GM12878 (cell line): ENCODE results near the gene MARCHF9. TPM values are rescaled to one million over a fixed set of nuclear protein-coding genes. Genes with fewer than 3 reads are reported as not detected.

Experiments used
- ATAC-seq: fragments of 200-7000 bp; cut with Tn5 transposase; 3 replicates; pipeline ENCODE4 v1.9.1; 2020; ENCODE audit warnings: mild to moderate bottlenecking, moderate library complexity
- BruUV-seq: library from RNA; stranded (reverse); fragments of 400-500 nt; replicated peaks from 2 replicates; lab custom pipeline; 2021; lab: Mats Ljungman, UMichigan
- CTCF ChIA-PET: fragments of 300-600 bp; sonication (Branson Sonifier 250); formaldehyde crosslinking; extraction: SDS; loops from one replicate; lab custom pipeline; 2021; ENCODE audit warnings: inconsistent platforms; lab: Yijun Ruan, JAX
- POLR2A ChIA-PET: fragments of 350-600 bp; formaldehyde crosslinking; extraction: SDS; loops from one replicate; lab custom pipeline; 2021; ENCODE audit warnings: inconsistent platforms; lab: Charles Lee
- RAD21 ChIA-PET: fragments of 300-600 bp; sonication (Branson Sonifier 250); formaldehyde crosslinking; loops from one replicate; lab custom pipeline; 2023; ENCODE audit warnings: antibody characterized with exemption; ENCODE audit not compliant: unreplicated experiment; lab: Charles Lee
- SMC1A ChIA-PET: fragments of 300-600 bp; sonication (Branson Sonifier 250); formaldehyde crosslinking; loops from one replicate; lab custom pipeline; 2023; ENCODE audit not compliant: unreplicated experiment, uncharacterized antibody; lab: Charles Lee
- DNase-seq: peaks from one replicate; pipeline ENCODE4 v3.0.0-alpha.2; 2011; ENCODE audit warnings: low read depth, low spot score
- FAIRE-seq: peaks from 3 replicates; lab custom pipeline; 2011; peaks lifted over from hg19 to GRCh38; lab: Jason Lieb, UNC
- H2AFZ ChIP-seq: 2 replicates; pipeline ENCODE4 v1.6.0; 2011; ENCODE audit warnings: low read depth, low read length, control low read depth; ENCODE audit not compliant: control insufficient read depth
- H3K27ac ChIP-seq: 2 replicates; pipeline ENCODE4 v1.5.1; 2011; ENCODE audit warnings: control low read depth; ENCODE audit not compliant: control insufficient read depth, insufficient read depth
- H3K27me3 ChIP-seq, 2 experiments: replicated peaks in 1 of 2; 2 replicates each; pipeline versions ENCODE4 v1.6.0 to v1.6.1; 2011; ENCODE audit warnings: low read length in 1 of 2; ENCODE audit not compliant: control insufficient read depth in 2 of 2, insufficient read depth in 2 of 2
- H3K36me3 ChIP-seq, 2 experiments: 2 replicates each; pipeline ENCODE4 v1.5.1; 2011; ENCODE audit warnings: low read length in 1 of 2; ENCODE audit not compliant: control insufficient read depth in 2 of 2, insufficient read depth in 2 of 2
- H3K4me1 ChIP-seq: 2 replicates; pipeline ENCODE4 v1.6.1; 2011; ENCODE audit warnings: mild to moderate bottlenecking, low read length, moderate library complexity, mixed read lengths; ENCODE audit not compliant: control insufficient read depth, insufficient read depth
- H3K4me2 ChIP-seq: 2 replicates; pipeline ENCODE4 v1.6.0; 2011; ENCODE audit warnings: control low read depth; ENCODE audit not compliant: control insufficient read depth, insufficient read depth
- H3K4me3 ChIP-seq: fragments of 200-600 bp; sonication (generic); 2 replicates; pipeline ENCODE4 v1.5.1; 2016
- H3K79me2 ChIP-seq: 2 replicates; pipeline ENCODE4 v1.6.0; 2011; ENCODE audit warnings: low read length; ENCODE audit not compliant: control insufficient read depth, insufficient read depth
- H3K9ac ChIP-seq: 2 replicates; pipeline ENCODE4 v1.8.0; 2011; ENCODE audit warnings: low read length, control low read depth, mixed read lengths; ENCODE audit not compliant: control insufficient read depth, insufficient read depth
- H3K9me3 ChIP-seq: replicated peaks from 3 replicates; pipeline ENCODE4 v1.5.1; 2011; ENCODE audit warnings: mild to moderate bottlenecking, low read length; ENCODE audit not compliant: control insufficient read depth, insufficient read depth
- H4K20me1 ChIP-seq: 2 replicates; pipeline ENCODE4 v1.6.0; 2011; ENCODE audit not compliant: control insufficient read depth, insufficient read depth
- CHD2 ChIP-seq: IDR thresholded peaks from 2 replicates; pipeline ENCODE4 v1.6.1; 2011; ENCODE audit warnings: low read depth, low read length, improper control_type of control experiment, borderline replicate concordance
- CREB1 ChIP-seq: IDR thresholded peaks from 2 replicates; pipeline ENCODE4 v1.6.1; 2012; ENCODE audit warnings: low read depth, mild to moderate bottlenecking, inconsistent platforms
- CUX1 ChIP-seq: IDR thresholded peaks from 2 replicates; pipeline ENCODE4 v1.6.1; 2012; ENCODE audit warnings: improper control_type of control experiment, low read depth, low read length; ENCODE audit not compliant: insufficient replicate concordance
- IKZF2 ChIP-seq, 2 experiments: fragments of 450-650 bp; IDR thresholded peaks; 2 replicates each; pipeline ENCODE4 v1.6.1; 2017; ENCODE audit warnings: mild to moderate bottlenecking in 2 of 2, moderate library complexity in 2 of 2
- LARP7 ChIP-seq: fragments of 450-650 bp; IDR thresholded peaks from 2 replicates; pipeline ENCODE4 v1.6.1; 2017; ENCODE audit warnings: mild to moderate bottlenecking
- NFXL1 ChIP-seq: fragments of 450-650 bp; IDR thresholded peaks from 2 replicates; pipeline ENCODE4 v1.6.1; 2017; ENCODE audit warnings: antibody characterized with exemption, mild to moderate bottlenecking, borderline replicate concordance
- POLR2AphosphoS2 ChIP-seq: IDR thresholded peaks from 2 replicates; pipeline ENCODE4 v1.6.1; 2011; ENCODE audit warnings: low read depth, mild to moderate bottlenecking, low read length, improper control_type of control experiment, moderate library complexity
- POLR2AphosphoS5 ChIP-seq: IDR thresholded peaks from 2 replicates; pipeline ENCODE4 v1.6.1; 2011; ENCODE audit warnings: mild to moderate bottlenecking, low read length, inconsistent platforms
- SIN3A ChIP-seq: IDR thresholded peaks from 2 replicates; pipeline ENCODE4 v1.6.1; 2012; ENCODE audit warnings: low read depth, low read length, improper control_type of control experiment
- SKIL ChIP-seq: fragments of 450-650 bp; IDR thresholded peaks from 2 replicates; pipeline ENCODE4 v1.6.1; 2017; ENCODE audit warnings: mild to moderate bottlenecking, low read depth, inconsistent platforms; ENCODE audit not compliant: poor library complexity, severe bottlenecking
- SMAD1 ChIP-seq: fragments of 450-650 bp; IDR thresholded peaks from 2 replicates; pipeline ENCODE4 v1.6.1; 2018; ENCODE audit warnings: mild to moderate bottlenecking, low read depth; ENCODE audit not compliant: partially characterized antibody
- ZNF217 ChIP-seq: fragments of 450-650 bp; IDR thresholded peaks from 2 replicates; pipeline ENCODE4 v1.6.1; 2017; ENCODE audit warnings: antibody characterized with exemption, mild to moderate bottlenecking
- ZNF384 ChIP-seq: IDR thresholded peaks from 2 replicates; pipeline ENCODE4 v1.6.1; 2012; ENCODE audit warnings: low read depth, mild to moderate bottlenecking, low read length, improper control_type of control experiment, borderline replicate concordance
- WGBS: methylation state at CpG from one replicate; pipeline ENCODE4 v1.1.6; 2016; ENCODE audit warnings: low lambda C conversion rate; ENCODE audit not compliant: insufficient replicate concordance, insufficient coverage; ENCODE audit errors: missing lambda C conversion rate; 5-methylcytosine and 5-hydroxymethylcytosine counted together
- in situ Hi-C: fragments of 300-500 bp; cut with MboI; formaldehyde crosslinking; loops from 9 replicates; pipeline ENCODE4 v1.14.3; 2018; ENCODE audit warnings: mixed read lengths
- intact Hi-C: fragments of 100-400 bp; cut with micrococcal nuclease; formaldehyde crosslinking; loops from one replicate; pipeline ENCODE4 v1.14.2; 2022; ENCODE audit not compliant: unreplicated experiment
- polyA plus RNA-seq, 11 experiments: library from polyadenylated mRNA; depleted of rRNA in 4 of 11; unstranded in 6 of 11; stranded (reverse) in 5 of 11; fragments of >200 nt; fragmentation: Nextera tagmentation in 4 of 11; fragmentation: Illumina TruSeq in 1 of 11; extraction: Ambion mirVana in 4 of 11; extraction: Trizol in 1 of 11; gene quantifications; 1 replicate in 1 of 11; 2 replicates in 10 of 11; pipeline versions ENCODE4 v1.2.1 to v1.2.3, GENCODE V29; 2011 to 2016; ENCODE audit warnings: inconsistent platforms in 2 of 11, missing spikeins in 2 of 11, low read depth in 1 of 11
- total RNA-seq, 4 experiments: library from RNA; depleted of rRNA in 3 of 4; stranded (reverse); fragments of >200 nt in 3 of 4; fragmentation: Illumina TruSeq in 1 of 4; extraction: Trizol in 1 of 4; gene quantifications; 2 replicates each; pipeline versions ENCODE4 v1.2.1 to v1.2.3, GENCODE V29; 2013 to 2021
- TF ChIP-seq, protein P1 (sequence below): fragments of 450-650 bp; IDR thresholded peaks from 2 replicates; pipeline ENCODE4 v1.6.1; 2017; ENCODE audit warnings: low read depth, mild to moderate bottlenecking, moderate library complexity
- TF ChIP-seq, protein P2 (sequence below): IDR thresholded peaks from 2 replicates; pipeline ENCODE4 v1.6.1; 2011; ENCODE audit warnings: low read depth, mild to moderate bottlenecking, low read length, moderate library complexity, borderline replicate concordance; ENCODE audit errors: extremely low read depth

Gene MARCHF9
- total and polyA plus RNA-seq, 10 of the 15 experiments (the other 5 are each of a cell fraction or from before 2014, with no cell fraction given), result 2.4 to 29.3 (median 13.0) TPM

DNA sequence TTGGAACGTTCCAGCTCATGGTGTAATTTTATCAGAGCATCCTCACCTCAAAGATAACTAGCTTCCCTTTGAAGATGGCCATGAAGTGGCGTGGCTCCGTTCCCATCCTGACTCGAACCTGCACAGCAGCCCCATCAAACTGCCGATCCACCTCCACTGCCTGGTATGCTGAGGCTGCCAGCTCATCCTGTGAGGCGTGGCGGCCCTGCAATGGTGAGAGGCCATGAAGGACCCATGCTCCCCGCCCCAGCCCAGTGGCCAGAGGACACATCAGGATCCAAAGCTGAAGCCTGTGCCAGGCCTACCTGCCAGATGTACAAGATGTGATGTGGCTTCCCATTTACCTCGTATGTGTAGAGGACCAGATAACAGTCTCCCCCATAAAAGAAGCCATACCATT, 52.4 kb downstream of the MARCHF9 start:
- H3K9me3 ChIP-seq, result no peaks in the 10 kb centered on the region
- H3K4me1 ChIP-seq, result no peaks in the 10 kb centered on the region
- FAIRE-seq (no peak), ATAC-seq (no peak), DNase-seq (no peak)
- WGBS, result 81% methylated on average over 9 of the region's 9 CpGs
- ChIA-PET SMC1A (interaction anchor here (0.9 kb wide), 1 partner anchor 89 kb away, joined by 3 read pairs; no protein-coding TSS in a partner anchor), CTCF (interaction anchor here (0.8 to 2.3 kb wide), 3 partner anchors 9 to 105 kb away, joined by 3 to 7 read pairs (median 5); no protein-coding TSS in a partner anchor), RAD21 (no interaction called here), POLR2A (no interaction called here)
- H2AFZ ChIP-seq, result no peak overlapping the region
- no peaks in the 10 kb centered on the region for H4K20me1 ChIP-seq
- intact Hi-C loops (no loop called here), in situ Hi-C loops (no loop called here)
- H3K4me2 ChIP-seq, result no peak overlapping the region
- TF ChIP-seq SKIL, result no peak
- TF ChIP-seq SMAD1, result no peak
- TF ChIP-seq SIN3A, result no peak
- TF ChIP-seq CUX1, result no peak
- TF ChIP-seq, protein P1, sequence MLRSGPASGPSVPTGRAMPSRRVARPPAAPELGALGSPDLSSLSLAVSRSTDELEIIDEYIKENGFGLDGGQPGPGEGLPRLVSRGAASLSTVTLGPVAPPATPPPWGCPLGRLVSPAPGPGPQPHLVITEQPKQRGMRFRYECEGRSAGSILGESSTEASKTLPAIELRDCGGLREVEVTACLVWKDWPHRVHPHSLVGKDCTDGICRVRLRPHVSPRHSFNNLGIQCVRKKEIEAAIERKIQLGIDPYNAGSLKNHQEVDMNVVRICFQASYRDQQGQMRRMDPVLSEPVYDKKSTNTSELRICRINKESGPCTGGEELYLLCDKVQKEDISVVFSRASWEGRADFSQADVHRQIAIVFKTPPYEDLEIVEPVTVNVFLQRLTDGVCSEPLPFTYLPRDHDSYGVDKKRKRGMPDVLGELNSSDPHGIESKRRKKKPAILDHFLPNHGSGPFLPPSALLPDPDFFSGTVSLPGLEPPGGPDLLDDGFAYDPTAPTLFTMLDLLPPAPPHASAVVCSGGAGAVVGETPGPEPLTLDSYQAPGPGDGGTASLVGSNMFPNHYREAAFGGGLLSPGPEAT, result no peak
- TF ChIP-seq CREB1, result no peak
- no peak for TF ChIP-seq ZNF217
- no peak for TF ChIP-seq IKZF2 (IDR thresholded peaks at IDR 0.05)
- TF ChIP-seq ZNF384, result no peak
- no peak for TF ChIP-seq NFXL1
- no peak for TF ChIP-seq LARP7
- TF ChIP-seq CHD2, result no peak
- TF ChIP-seq POLR2AphosphoS2, result no peak
- TF ChIP-seq POLR2AphosphoS5, result no peak
- TF ChIP-seq, protein P2, sequence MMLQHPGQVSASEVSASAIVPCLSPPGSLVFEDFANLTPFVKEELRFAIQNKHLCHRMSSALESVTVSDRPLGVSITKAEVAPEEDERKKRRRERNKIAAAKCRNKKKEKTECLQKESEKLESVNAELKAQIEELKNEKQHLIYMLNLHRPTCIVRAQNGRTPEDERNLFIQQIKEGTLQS, result no peak
- no peaks in the 10 kb centered on the region for H3K79me2 ChIP-seq
- BruUV-seq, result no TSS peak
- H3K27ac ChIP-seq, result no peak overlapping the region
- H3K4me3 ChIP-seq, result no peak overlapping the region
- H3K9ac ChIP-seq, result no peak overlapping the region
- H3K27me3 ChIP-seq, result no peaks in the 10 kb centered on the region
- peaks cover 0 to 2% of the 10 kb centered on the region in 2 experiments; a peak in 2 of 4 replicates for H3K36me3 ChIP-seq
